ENCODE data around the gene AASDHPPT.

DNA sequence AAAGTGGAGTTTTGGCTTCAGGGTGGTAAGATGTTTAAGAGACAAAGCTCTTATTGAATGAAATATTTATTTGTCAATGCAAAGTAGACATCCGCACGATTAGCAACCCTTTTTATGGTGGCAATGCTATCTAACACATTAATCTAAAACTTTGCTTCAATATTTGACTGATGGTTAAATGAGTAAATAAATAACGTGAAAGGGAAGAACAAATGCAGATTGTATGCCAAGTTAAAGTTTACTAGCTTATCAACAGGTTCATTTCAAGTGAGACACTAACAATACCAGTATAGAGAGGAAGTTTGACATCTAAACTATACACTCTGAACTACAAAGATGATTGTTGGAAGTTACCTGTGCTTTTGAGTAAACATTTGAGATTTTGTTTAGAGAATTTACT lies 50.1 kb downstream of the AASDHPPT start:
- no peak for TF ChIP-seq EZH2 (IDR thresholded peaks at IDR 0.05; ENCODE audit: borderline replicate concordance, low read length)
- TF ChIP-seq, protein P1, sequence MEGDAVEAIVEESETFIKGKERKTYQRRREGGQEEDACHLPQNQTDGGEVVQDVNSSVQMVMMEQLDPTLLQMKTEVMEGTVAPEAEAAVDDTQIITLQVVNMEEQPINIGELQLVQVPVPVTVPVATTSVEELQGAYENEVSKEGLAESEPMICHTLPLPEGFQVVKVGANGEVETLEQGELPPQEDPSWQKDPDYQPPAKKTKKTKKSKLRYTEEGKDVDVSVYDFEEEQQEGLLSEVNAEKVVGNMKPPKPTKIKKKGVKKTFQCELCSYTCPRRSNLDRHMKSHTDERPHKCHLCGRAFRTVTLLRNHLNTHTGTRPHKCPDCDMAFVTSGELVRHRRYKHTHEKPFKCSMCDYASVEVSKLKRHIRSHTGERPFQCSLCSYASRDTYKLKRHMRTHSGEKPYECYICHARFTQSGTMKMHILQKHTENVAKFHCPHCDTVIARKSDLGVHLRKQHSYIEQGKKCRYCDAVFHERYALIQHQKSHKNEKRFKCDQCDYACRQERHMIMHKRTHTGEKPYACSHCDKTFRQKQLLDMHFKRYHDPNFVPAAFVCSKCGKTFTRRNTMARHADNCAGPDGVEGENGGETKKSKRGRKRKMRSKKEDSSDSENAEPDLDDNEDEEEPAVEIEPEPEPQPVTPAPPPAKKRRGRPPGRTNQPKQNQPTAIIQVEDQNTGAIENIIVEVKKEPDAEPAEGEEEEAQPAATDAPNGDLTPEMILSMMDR (IDR thresholded peaks at IDR 0.05; ENCODE audit: low read length) = no peak

Data from OCI-LY1 (cell line).